Esophagus squamous epithelium (tissue), 4 donors: ENCODE data around the gene SUV39H2.

Source experiments
- CTCF ChIP-seq, 6 experiments: fragments of 450-650 bp in 4 of 6; fragments of 200-600 bp in 2 of 6; sonication (generic) in 2 of 6; IDR thresholded peaks; one replicate each; pipeline ENCODE4 v1.5.1; 2016 to 2019; ENCODE audit warnings: antibody characterized with exemption in 6 of 6, mild to moderate bottlenecking in 4 of 6, moderate library complexity in 4 of 6
- POLR2A ChIP-seq, 4 donors: fragments of 450-650 bp; IDR thresholded peaks; one replicate each; pipeline ENCODE4 v1.6.1; 2017; ENCODE audit warnings: antibody characterized with exemption in 4 of 4, mild to moderate bottlenecking in 4 of 4, moderate library complexity in 3 of 4

DNA sequence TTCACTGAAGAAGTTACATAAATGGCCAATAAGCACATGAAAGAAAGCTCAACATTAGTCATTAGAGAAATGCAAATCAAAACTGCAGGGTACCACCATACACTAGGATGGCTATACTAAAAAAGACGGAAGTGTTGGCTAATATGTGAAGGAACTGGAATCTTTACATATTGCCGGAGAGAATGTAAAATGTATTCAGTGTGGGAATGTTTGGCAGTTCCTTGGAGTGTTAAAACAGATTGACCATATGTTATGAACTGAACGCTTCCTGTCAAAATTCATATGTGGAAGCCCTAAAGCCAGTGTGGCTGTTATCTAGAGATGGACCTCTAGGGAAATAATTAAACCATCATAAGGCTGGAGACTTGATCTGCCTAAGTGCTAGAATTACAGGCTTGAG, 33.1 kb downstream of the SUV39H2 start:
- TF ChIP-seq CTCF (IDR thresholded peaks at IDR 0.05) = no peak
- TF ChIP-seq POLR2A (IDR thresholded peaks at IDR 0.05) = no peak
